B cell (primary cell): Measurements from ENCODE around the gene TMEM219. TPM values are rescaled to one million over a fixed set of nuclear protein-coding genes. Genes with fewer than 3 reads are reported as not detected.

ENCODE experiments used
- ATAC-seq: fragments of 200-7000 bp; cut with Tn5 transposase; one replicate; pipeline ENCODE4 v1.10.0; 2021; ENCODE audit warnings: low read depth, mild to moderate bottlenecking, moderate number of reproducible peaks, moderate library complexity
- CTCF ChIA-PET: fragments of 350-600 bp; sonication (Branson Sonifier 250); formaldehyde crosslinking; loops from one replicate; lab custom pipeline; 2021; ENCODE audit warnings: antibody characterized with exemption, inconsistent platforms; lab: Charles Lee
- POLR2A ChIA-PET: fragments of 350-600 bp; sonication (Branson Sonifier 250); formaldehyde crosslinking; loops from one replicate; lab custom pipeline; 2021; ENCODE audit warnings: antibody characterized with exemption; lab: Charles Lee
- DNase-seq: peaks from one replicate; pipeline ENCODE4 v3.0.0; 2013
- H2AFZ ChIP-seq: 2 replicates; pipeline ENCODE4 v1.6.1; 2012; ENCODE audit warnings: mild to moderate bottlenecking, low read depth, low read length; ENCODE audit not compliant: insufficient read depth, poor library complexity, severe bottlenecking
- H3K27ac ChIP-seq, 2 donors: 1 replicate in 1 of 2; 2 replicates in 1 of 2; pipeline ENCODE4 v1.5.1; 2012 to 2013; ENCODE audit warnings: low read length in 2 of 2, mild to moderate bottlenecking in 2 of 2, moderate library complexity in 1 of 2
- H3K27me3 ChIP-seq, 4 experiments: fragments of 200-600 bp in 1 of 4; sonication (generic) in 1 of 4; replicated peaks in 1 of 4; 1 replicate in 2 of 4; 2 replicates in 2 of 4; pipeline versions ENCODE4 v1.6.1 to v1.7.0; 2013 to 2016; ENCODE audit warnings: low read length in 3 of 4, mild to moderate bottlenecking in 2 of 4, mixed read lengths in 1 of 4, moderate library complexity in 1 of 4; ENCODE audit not compliant: insufficient read depth in 4 of 4, control insufficient read depth in 3 of 4; ENCODE audit errors: control extremely low read depth in 1 of 4
- H3K36me3 ChIP-seq, 2 experiments: replicated peaks in 1 of 2; 1 replicate in 1 of 2; 2 replicates in 1 of 2; pipeline versions ENCODE4 v1.6.1 to v1.7.1; 2013; ENCODE audit warnings: low read length in 1 of 2; ENCODE audit not compliant: insufficient read depth in 2 of 2, control insufficient read depth in 1 of 2; ENCODE audit errors: control extremely low read depth in 1 of 2, extremely low read depth in 1 of 2
- H3K4me1 ChIP-seq, 2 donors: fragments of 200-600 bp in 1 of 2; sonication (generic) in 1 of 2; 1 replicate in 1 of 2; 2 replicates in 1 of 2; pipeline versions ENCODE4 v1.5.1 to v1.6.1; 2013 to 2017; ENCODE audit warnings: low read length in 2 of 2; ENCODE audit not compliant: control insufficient read depth in 2 of 2, insufficient read depth in 2 of 2
- H3K4me2 ChIP-seq: replicated peaks from 2 replicates; pipeline ENCODE3; 2012; ENCODE audit warnings: mild to moderate bottlenecking, low read depth, low read length; ENCODE audit not compliant: poor library complexity, severe bottlenecking
- H3K4me3 ChIP-seq, 5 experiments: fragments of 200-600 bp in 1 of 5; sonication (generic) in 1 of 5; 1 replicate in 3 of 5; 2 replicates in 2 of 5; pipeline versions ENCODE4 v1.5.1 to v1.7.0; 2011 to 2016; ENCODE audit warnings: low read length in 4 of 5, mild to moderate bottlenecking in 4 of 5, low read depth in 2 of 5, control low read depth in 1 of 5, moderate library complexity in 1 of 5; ENCODE audit not compliant: insufficient read depth in 1 of 5; ENCODE audit errors: control extremely low read depth in 1 of 5, extremely low read depth in 1 of 5
- H3K79me2 ChIP-seq: fragments of 200-600 bp; sonication (generic); one replicate; pipeline ENCODE4 v1.6.0; 2016; ENCODE audit warnings: low read length; ENCODE audit not compliant: control insufficient read depth, insufficient read depth
- H3K9ac ChIP-seq: fragments of 200-600 bp; sonication (generic); 2 replicates; pipeline ENCODE4 v1.6.1; 2017; ENCODE audit warnings: mild to moderate bottlenecking, low read length, moderate library complexity
- H3K9me3 ChIP-seq, 3 donors: one replicate each; pipeline versions ENCODE4 v1.6.1 to v1.7.1; 2013; ENCODE audit warnings: low read length in 2 of 3; ENCODE audit not compliant: control insufficient read depth in 2 of 3, insufficient read depth in 1 of 3; ENCODE audit errors: control extremely low read depth in 1 of 3
- H4K20me1 ChIP-seq: 2 replicates; pipeline ENCODE4 v1.6.0; 2012; ENCODE audit warnings: mild to moderate bottlenecking, low read length; ENCODE audit not compliant: insufficient read depth, control insufficient read depth, poor library complexity, severe bottlenecking
- H3K27ac Mint-ChIP-seq: one replicate; pipeline ENCODE4 v1.8.0; 2021; ENCODE audit warnings: mixed read lengths
- H3K27me3 Mint-ChIP-seq: one replicate; pipeline ENCODE4 v1.8.0; 2021; ENCODE audit warnings: mixed read lengths
- H3K4me1 Mint-ChIP-seq: one replicate; pipeline ENCODE4 v1.8.0; 2021; ENCODE audit warnings: mixed read lengths
- H3K4me3 Mint-ChIP-seq: one replicate; pipeline ENCODE4 v1.8.0; 2021; ENCODE audit warnings: mixed read lengths
- H3K9me3 Mint-ChIP-seq: one replicate; pipeline ENCODE4 v1.8.0; 2022; ENCODE audit warnings: mixed read lengths; ENCODE audit not compliant: insufficient read depth
- EZH2 ChIP-seq: IDR thresholded peaks from 2 replicates; pipeline ENCODE4 v1.6.1; 2012; ENCODE audit warnings: borderline replicate concordance, low read depth, mild to moderate bottlenecking, moderate library complexity, low read length; ENCODE audit not compliant: insufficient read depth, poor library complexity, severe bottlenecking
- WGBS: methylation state at CpG from one replicate; pipeline ENCODE4 v1.1.5; 2013; ENCODE audit warnings: missing lambda C conversion rate; ENCODE audit not compliant: insufficient coverage; 5-methylcytosine and 5-hydroxymethylcytosine counted together
- intact Hi-C: fragments of 100-400 bp; cut with micrococcal nuclease; formaldehyde crosslinking; loops from one replicate; pipeline ENCODE4 v1.10.0; 2022
- polyA plus RNA-seq: library from polyadenylated mRNA; depleted of rRNA; stranded (reverse); fragments of >200 nt; gene quantifications from 2 replicates; pipeline ENCODE4 v1.2.3, GENCODE V29; 2012
- total RNA-seq, 2 donors: library from RNA; stranded (reverse); fragments of 120-200 nt in 1 of 2; gene quantifications; 1 replicate in 1 of 2; 2 replicates in 1 of 2; pipeline versions ENCODE4 v1.2.3 to v1.2.4, GENCODE V29; 2013 to 2022
- TF ChIP-seq, protein P1 (sequence below): fragments of 200-600 bp; IDR thresholded peaks from one replicate; pipeline ENCODE4 v1.8.0; 2022; ENCODE audit warnings: antibody characterized with exemption, mild to moderate bottlenecking

TMEM219 gene
- total and polyA plus RNA-seq, 2 donors (not counting 1 experiment from before 2014, with no cell fraction given), result 66.6 to 103 TPM

DNA sequence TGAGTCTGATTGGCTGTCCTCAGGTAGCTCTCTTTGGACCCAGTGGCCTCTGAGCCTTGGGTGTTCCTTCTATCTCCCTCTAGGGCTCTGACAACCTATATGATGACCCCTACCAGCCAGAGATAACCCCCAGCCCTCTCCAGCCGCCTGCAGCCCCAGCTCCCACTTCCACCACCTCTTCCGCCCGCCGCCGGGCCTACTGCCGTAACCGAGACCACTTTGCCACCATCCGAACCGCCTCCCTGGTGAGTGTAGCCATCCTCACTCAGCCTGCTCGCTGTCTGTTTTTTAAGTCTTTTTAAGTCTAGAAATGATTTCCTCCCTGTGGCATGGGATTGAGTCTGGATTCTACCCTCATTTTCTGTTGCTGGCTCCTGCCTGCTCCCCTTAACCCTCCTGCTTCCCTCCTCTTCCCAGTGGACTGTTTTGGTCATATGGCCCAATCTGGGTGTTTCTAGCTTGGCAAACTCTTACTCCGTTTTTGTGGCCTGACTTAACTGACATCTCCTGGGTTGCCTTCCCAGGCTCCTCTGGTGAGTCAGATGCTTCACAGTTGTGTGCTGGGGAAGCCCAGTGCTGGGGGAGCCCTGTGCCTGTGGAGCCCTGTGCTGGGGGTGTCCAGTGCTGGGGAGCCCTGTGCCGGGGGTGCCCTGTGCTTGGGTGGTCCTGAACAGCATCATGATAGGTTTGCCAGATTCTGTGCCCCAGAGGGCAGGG is 21.7 kb downstream of the TMEM219 start:
- no peak overlapping the region for H3K27ac Mint-ChIP-seq
- no peak overlapping the region for H2AFZ ChIP-seq
- no peaks in the 10 kb centered on the region for H3K9me3 Mint-ChIP-seq
- H3K27ac ChIP-seq, result no peak overlapping the region
- no peaks in the 10 kb centered on the region for H4K20me1 ChIP-seq
- H3K4me2 ChIP-seq, result no peak overlapping the region
- H3K36me3 ChIP-seq, result peaks cover 2 to 84% of the 10 kb centered on the region in 2 experiments
- H3K27me3 Mint-ChIP-seq, result no peaks in the 10 kb centered on the region
- intact Hi-C loops, result no loop called here
- H3K27me3 ChIP-seq, result no peaks in the 10 kb centered on the region
- DNase-seq, result no peak
- no peaks in the 10 kb centered on the region for H3K79me2 ChIP-seq
- no peak overlapping the region for H3K9ac ChIP-seq
- H3K4me1 ChIP-seq, result no peaks in the 10 kb centered on the region
- ChIA-PET POLR2A (no interaction called here), CTCF (no interaction called here)
- H3K4me1 Mint-ChIP-seq, result no peaks in the 10 kb centered on the region
- WGBS, result 91% methylated on average over 6 of the region's 12 CpGs
- no peak overlapping the region for H3K4me3 ChIP-seq
- H3K4me3 Mint-ChIP-seq, result no peak overlapping the region
- ATAC-seq, result no peak
- H3K9me3 ChIP-seq, result no peaks in the 10 kb centered on the region
- TF ChIP-seq, protein P1, sequence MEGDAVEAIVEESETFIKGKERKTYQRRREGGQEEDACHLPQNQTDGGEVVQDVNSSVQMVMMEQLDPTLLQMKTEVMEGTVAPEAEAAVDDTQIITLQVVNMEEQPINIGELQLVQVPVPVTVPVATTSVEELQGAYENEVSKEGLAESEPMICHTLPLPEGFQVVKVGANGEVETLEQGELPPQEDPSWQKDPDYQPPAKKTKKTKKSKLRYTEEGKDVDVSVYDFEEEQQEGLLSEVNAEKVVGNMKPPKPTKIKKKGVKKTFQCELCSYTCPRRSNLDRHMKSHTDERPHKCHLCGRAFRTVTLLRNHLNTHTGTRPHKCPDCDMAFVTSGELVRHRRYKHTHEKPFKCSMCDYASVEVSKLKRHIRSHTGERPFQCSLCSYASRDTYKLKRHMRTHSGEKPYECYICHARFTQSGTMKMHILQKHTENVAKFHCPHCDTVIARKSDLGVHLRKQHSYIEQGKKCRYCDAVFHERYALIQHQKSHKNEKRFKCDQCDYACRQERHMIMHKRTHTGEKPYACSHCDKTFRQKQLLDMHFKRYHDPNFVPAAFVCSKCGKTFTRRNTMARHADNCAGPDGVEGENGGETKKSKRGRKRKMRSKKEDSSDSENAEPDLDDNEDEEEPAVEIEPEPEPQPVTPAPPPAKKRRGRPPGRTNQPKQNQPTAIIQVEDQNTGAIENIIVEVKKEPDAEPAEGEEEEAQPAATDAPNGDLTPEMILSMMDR, result no peak
- TF ChIP-seq EZH2, result no peak

DNA sequence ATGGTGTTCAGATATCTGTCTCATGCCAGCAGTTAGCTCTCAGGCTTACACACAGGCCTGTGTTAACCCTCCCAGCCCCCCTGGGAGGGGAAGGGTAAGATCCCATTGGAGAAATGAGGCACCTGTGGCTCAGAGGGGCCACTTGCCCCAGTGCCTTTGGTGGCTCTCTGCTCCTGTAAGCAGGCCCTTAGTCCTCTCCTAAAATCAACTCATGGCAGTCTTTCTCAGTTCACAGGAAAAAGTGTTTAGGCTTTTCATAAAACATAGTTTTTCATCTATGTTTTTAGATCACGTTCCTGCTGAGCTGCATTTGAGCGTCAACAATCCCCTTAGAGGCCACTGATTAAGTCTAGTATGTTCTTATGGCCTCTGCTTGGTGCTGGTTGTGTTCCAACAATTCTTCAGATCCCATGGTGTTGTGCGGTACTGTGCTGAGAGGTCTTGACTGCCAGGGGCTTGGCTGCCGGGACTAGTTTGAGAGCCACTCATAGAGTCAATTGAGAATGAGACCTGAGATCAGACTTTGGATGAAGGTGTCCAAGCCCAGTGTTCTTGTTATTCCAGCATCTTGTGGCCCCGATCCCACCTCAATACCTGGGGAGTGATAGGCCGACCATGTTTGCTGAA is 22.4 kb downstream of the TMEM219 start:
- Histone ChIP-seq H3K4me3 (no peak overlapping the region), H3K36me3 (peaks cover 2 to 84% of the 10 kb centered on the region in 2 experiments), H2AFZ (no peak overlapping the region), H3K4me1 (no peaks in the 10 kb centered on the region), H3K9ac (no peak overlapping the region), H4K20me1 (no peaks in the 10 kb centered on the region), H3K27ac (no peak overlapping the region), H3K9me3 (no peaks in the 10 kb centered on the region), H3K27me3 (no peaks in the 10 kb centered on the region), H3K79me2 (no peaks in the 10 kb centered on the region), H3K4me2 (no peak overlapping the region)
- intact Hi-C loops, result no loop called here
- H3K4me1 Mint-ChIP-seq, result no peaks in the 10 kb centered on the region
- H3K4me3 Mint-ChIP-seq, result no peak overlapping the region
- H3K27me3 Mint-ChIP-seq, result no peaks in the 10 kb centered on the region
- DNase-seq, result no peak
- no peak for ATAC-seq
- no peak for TF ChIP-seq EZH2
- ChIA-PET POLR2A (no interaction called here), CTCF (no interaction called here)
- no peak overlapping the region for H3K27ac Mint-ChIP-seq
- 91% methylated on average over 4 of the region's 6 CpGs for WGBS
- H3K9me3 Mint-ChIP-seq, result no peaks in the 10 kb centered on the region
